Measurements from ENCODE around the gene NDUFV1.

- TF ChIP-seq CTCF (conservative IDR thresholded peaks at IDR 0.05; ENCODE audit: low read depth, low read length) (no peak), USF2 (IDR thresholded peaks at IDR 0.05; ENCODE audit: low read depth, low read length) (no peak), RFX5 (IDR thresholded peaks at IDR 0.05; ENCODE audit: low read depth, low read length) (no peak), POLR2A (IDR thresholded peaks at IDR 0.05; ENCODE audit: low read depth, low read length) (no peak), SMC3 (IDR thresholded peaks at IDR 0.05; ENCODE audit: low read depth, low read length) (no peak), BHLHE40 (IDR thresholded peaks at IDR 0.05; ENCODE audit: low read depth, low read length) (no peak), CEBPB (IDR thresholded peaks at IDR 0.05; ENCODE audit: low read depth, low read length) (no peak)
Measured at GRCh38 chr11:67648140-67648795, 41.5 kb downstream of the NDUFV1 start.
